IgD-negative memory B cell (primary cell): Measurements from ENCODE around the gene FAM13A. TPM values are rescaled to one million over a fixed set of nuclear protein-coding genes. Genes with fewer than 3 reads are reported as not detected.

Experiments used
- H3K27ac Mint-ChIP-seq, 3 donors: one replicate each; pipeline ENCODE4 v1.8.0; 2020 to 2022; ENCODE audit warnings: mild to moderate bottlenecking in 3 of 3, mixed read lengths in 3 of 3, moderate library complexity in 1 of 3
- H3K27me3 Mint-ChIP-seq: one replicate; pipeline ENCODE4 v1.8.0; 2021; ENCODE audit warnings: mixed read lengths
- H3K36me3 Mint-ChIP-seq: one replicate; pipeline ENCODE4 v1.8.0; 2020; ENCODE audit warnings: mild to moderate bottlenecking, mixed read lengths
- H3K4me1 Mint-ChIP-seq, 3 donors: one replicate each; pipeline ENCODE4 v1.8.0; 2020 to 2022; ENCODE audit warnings: mixed read lengths in 3 of 3, mild to moderate bottlenecking in 1 of 3
- H3K4me3 Mint-ChIP-seq, 4 donors: one replicate each; pipeline ENCODE4 v1.8.0; 2020 to 2022; ENCODE audit warnings: mild to moderate bottlenecking in 4 of 4, mixed read lengths in 4 of 4, moderate library complexity in 3 of 4
- H3K9me3 Mint-ChIP-seq, 3 donors: one replicate each; pipeline ENCODE4 v1.8.0; 2020 to 2021; ENCODE audit warnings: mixed read lengths in 3 of 3, mild to moderate bottlenecking in 1 of 3
- polyA plus RNA-seq: library from polyadenylated mRNA; unstranded; fragments of 300-500 nt; fragmentation: Illumina TruSeq; gene quantifications from one replicate; pipeline ENCODE4 v1.2.3, GENCODE V29; 2021

The FAM13A gene
- polyA plus RNA-seq, 1 donor from 2014 or later = 2.3 TPM

GRCh38 chr4:88722276-88722780 is 334.7 kb downstream of the FAM13A start:
- Mint-ChIP-seq H3K27me3 (no peaks in the 10 kb centered on the region), H3K4me1 (no peaks in the 10 kb centered on the region), H3K36me3 (peaks cover 15% of the 10 kb centered on the region), H3K9me3 (peaks cover 0 to 4% (median 2%) of the 10 kb centered on the region in 3 donors), H3K4me3 (no peak overlapping the region), H3K27ac (no peak overlapping the region)

- Mint-ChIP-seq H3K36me3 (peaks cover 31% of the 10 kb centered on the region), H3K4me1 (no peaks in the 10 kb centered on the region), H3K9me3 (peaks cover 4 to 17% (median 5%) of the 10 kb centered on the region in 3 donors), H3K4me3 (no peak overlapping the region), H3K27me3 (no peaks in the 10 kb centered on the region), H3K27ac (peak overlapping the region in 1 of 3 donors; percentile 67)
Measured at GRCh38 chr4:88720451-88721428, 336.2 kb downstream of the FAM13A start.

- Mint-ChIP-seq H3K9me3 (peaks cover 5 to 21% (median 9%) of the 10 kb centered on the region in 3 donors), H3K4me3 (no peak overlapping the region), H3K27me3 (no peaks in the 10 kb centered on the region), H3K4me1 (peaks cover 0 to under 1% (median 0%) of the 10 kb centered on the region in 3 donors), H3K27ac (peak overlapping the region in 1 of 3 donors; percentile 9), H3K36me3 (peaks cover 40% of the 10 kb centered on the region)
Measured at GRCh38 chr4:88719381-88719780, 337.6 kb downstream of the FAM13A start.

GRCh38 chr4:88718098-88718497 is 338.9 kb downstream of the FAM13A start:
- Mint-ChIP-seq H3K4me3 (no peak overlapping the region), H3K27me3 (no peaks in the 10 kb centered on the region), H3K9me3 (peaks cover 7 to 21% (median 9%) of the 10 kb centered on the region in 3 donors), H3K4me1 (peaks cover 0 to 4% (median 2%) of the 10 kb centered on the region in 3 donors), H3K36me3 (peaks cover 45% of the 10 kb centered on the region), H3K27ac (no peak overlapping the region)

- peaks cover 0 to 4% (median 2%) of the 10 kb centered on the region in 3 donors for H3K4me1 Mint-ChIP-seq
- peaks cover 56% of the 10 kb centered on the region for H3K36me3 Mint-ChIP-seq
- no peak overlapping the region for H3K4me3 Mint-ChIP-seq
- no peaks in the 10 kb centered on the region for H3K27me3 Mint-ChIP-seq
- H3K9me3 Mint-ChIP-seq = peaks cover 9 to 25% (median 9%) of the 10 kb centered on the region in 3 donors
- H3K27ac Mint-ChIP-seq = no peak overlapping the region
Measured at GRCh38 chr4:88713782-88714181, 343.2 kb downstream of the FAM13A start.

- Mint-ChIP-seq H3K36me3 (peaks cover 39% of the 10 kb centered on the region), H3K4me1 (peaks cover 0 to 4% (median 2%) of the 10 kb centered on the region in 3 donors), H3K27me3 (no peaks in the 10 kb centered on the region), H3K27ac (no peak overlapping the region), H3K4me3 (no peak overlapping the region), H3K9me3 (peaks cover under 1 to 5% (median 4%) of the 10 kb centered on the region in 3 donors)
Measured at GRCh38 chr4:88709989-88710388, 347.0 kb downstream of the FAM13A start.

- peaks cover 33% of the 10 kb centered on the region for H3K36me3 Mint-ChIP-seq
- peaks cover 0 to 4% (median 0%) of the 10 kb centered on the region in 3 donors for H3K4me1 Mint-ChIP-seq
- no peak overlapping the region for H3K27ac Mint-ChIP-seq
- H3K9me3 Mint-ChIP-seq = no peaks in the 10 kb centered on the region
- H3K4me3 Mint-ChIP-seq = no peak overlapping the region
- no peaks in the 10 kb centered on the region for H3K27me3 Mint-ChIP-seq
Measured at GRCh38 chr4:88706574-88706973, 350.4 kb downstream of the FAM13A start.

GRCh38 chr4:88705805-88706492 is 351.0 kb downstream of the FAM13A start:
- Mint-ChIP-seq H3K4me3 (no peak overlapping the region), H3K4me1 (peaks cover 0 to 4% (median 0%) of the 10 kb centered on the region in 3 donors), H3K36me3 (peaks cover 33% of the 10 kb centered on the region), H3K9me3 (no peaks in the 10 kb centered on the region), H3K27ac (peak overlapping the region in 1 of 3 donors; percentile 59), H3K27me3 (no peaks in the 10 kb centered on the region)

GRCh38 chr4:88705223-88705622 is 351.8 kb downstream of the FAM13A start:
- H3K36me3 Mint-ChIP-seq = peaks cover 33% of the 10 kb centered on the region
- no peaks in the 10 kb centered on the region for H3K27me3 Mint-ChIP-seq
- no peak overlapping the region for H3K4me3 Mint-ChIP-seq
- no peaks in the 10 kb centered on the region for H3K9me3 Mint-ChIP-seq
- H3K27ac Mint-ChIP-seq = peak overlapping the region in 1 of 3 donors; percentile 59
- H3K4me1 Mint-ChIP-seq = peaks cover 0 to 4% (median 0%) of the 10 kb centered on the region in 3 donors

GRCh38 chr4:88702782-88703181 is 354.2 kb downstream of the FAM13A start:
- peaks cover 25% of the 10 kb centered on the region for H3K36me3 Mint-ChIP-seq
- peaks cover 2 to 4% (median 3%) of the 10 kb centered on the region in 3 donors for H3K4me1 Mint-ChIP-seq
- no peaks in the 10 kb centered on the region for H3K27me3 Mint-ChIP-seq
- no peaks in the 10 kb centered on the region for H3K9me3 Mint-ChIP-seq
- no peak overlapping the region for H3K27ac Mint-ChIP-seq
- H3K4me3 Mint-ChIP-seq = no peak overlapping the region

GRCh38 chr4:88698519-88698918 is 358.5 kb downstream of the FAM13A start:
- peak overlapping the region in 1 of 4 donors; percentile 93 for H3K4me3 Mint-ChIP-seq
- peak overlapping the region in 2 of 3 donors; percentile 91 for H3K27ac Mint-ChIP-seq
- peaks cover 10% of the 10 kb centered on the region for H3K36me3 Mint-ChIP-seq

GRCh38 chr4:88697588-88698329 is 359.2 kb downstream of the FAM13A start, which contains the start of gene NAP1L5:
Gene NAP1L5, minus strand, starts transcription at chr4:88697829. Its CDS starts 75 bp downstream, at chr4:88697754.
- Mint-ChIP-seq H3K27me3 (no peaks in the 10 kb centered on the region), H3K9me3 (no peaks in the 10 kb centered on the region), H3K36me3 (peaks cover 6% of the 10 kb centered on the region), H3K4me3 (peak within 1 kb of the TSS; percentile 86 to 95 (median 94)), H3K27ac (peak within 1 kb of the TSS in 2 of 3 donors; percentile 91), H3K4me1 (peaks cover 3 to 8% (median 6%) of the 10 kb centered on the region in 3 donors)

More at GRCh38 chr4:88698519-88698918, 358.5 kb downstream of the FAM13A start:
- H3K27me3 Mint-ChIP-seq = no peaks in the 10 kb centered on the region
- H3K9me3 Mint-ChIP-seq = no peaks in the 10 kb centered on the region
- peaks cover 3 to 9% (median 6%) of the 10 kb centered on the region in 3 donors for H3K4me1 Mint-ChIP-seq

- Mint-ChIP-seq H3K36me3 (peaks cover 2% of the 10 kb centered on the region), H3K27ac (peak overlapping the region in 2 of 3 donors; percentile 91), H3K9me3 (no peaks in the 10 kb centered on the region), H3K4me1 (peaks cover 3 to 6% (median 5%) of the 10 kb centered on the region in 3 donors), H3K4me3 (peak overlapping the region; percentile 86 to 95 (median 94)), H3K27me3 (no peaks in the 10 kb centered on the region)
Measured at GRCh38 chr4:88697141-88697540, 359.8 kb downstream of the FAM13A start.

- H3K4me1 Mint-ChIP-seq = peaks cover 3 to 6% (median 5%) of the 10 kb centered on the region in 3 donors
- no peak overlapping the region for H3K27ac Mint-ChIP-seq
- peak overlapping the region; percentile 86 to 95 (median 94) for H3K4me3 Mint-ChIP-seq
- no peaks in the 10 kb centered on the region for H3K9me3 Mint-ChIP-seq
- no peaks in the 10 kb centered on the region for H3K27me3 Mint-ChIP-seq
- peaks cover 2% of the 10 kb centered on the region for H3K36me3 Mint-ChIP-seq
Measured at GRCh38 chr4:88696630-88697029, 360.4 kb downstream of the FAM13A start.
